OCI-LY3 (cell line): ENCODE measurements around the gene DMRT1.

Experiments
- H2AFZ ChIP-seq: fragments of 200-600, 300-600 bp; shearing (Covaris generic); 2 replicates; pipeline ENCODE4 v1.6.0; 2014; ENCODE audit warnings: antibody characterized with exemption, low read depth, low read length
- H3K27ac ChIP-seq: fragments of 200-600, 300-600 bp; sonication (generic); 2 replicates; pipeline ENCODE4 v1.5.1; 2014; ENCODE audit warnings: mild to moderate bottlenecking, low read length, moderate library complexity, mixed read lengths
- H3K27me3 ChIP-seq: fragments of 200-600, 300-600 bp; sonication (generic); 2 replicates; pipeline ENCODE4 v1.6.1; 2014; ENCODE audit warnings: low read depth, low read length, mixed read lengths
- H3K36me3 ChIP-seq: fragments of 200-600, 300-600 bp; sonication (generic); replicated peaks from 2 replicates; pipeline ENCODE3; 2014; ENCODE audit warnings: low read depth, low read length, mixed read lengths
- H3K4me1 ChIP-seq: fragments of 300-600, 200-600 bp; sonication (generic); 2 replicates; pipeline ENCODE4 v1.6.1; 2014; ENCODE audit warnings: low read length, mixed read lengths
- H3K4me2 ChIP-seq: fragments of 200-600, 300-600 bp; sonication (generic); 2 replicates; pipeline ENCODE4 v1.6.1; 2014; ENCODE audit warnings: low read length, mixed read lengths
- H3K4me3 ChIP-seq: fragments of 300-600, 200-600 bp; sonication (generic); 2 replicates; pipeline ENCODE4 v1.5.1; 2014; ENCODE audit warnings: antibody characterized with exemption, mild to moderate bottlenecking, low read length, moderate library complexity
- H3K79me2 ChIP-seq: fragments of 300-600, 200-600 bp; shearing (Covaris generic); 2 replicates; pipeline ENCODE4 v1.6.1; 2014; ENCODE audit warnings: mild to moderate bottlenecking, low read length, mixed read lengths
- H3K9ac ChIP-seq: fragments of 300-600, 200-600 bp; shearing (Covaris generic); 2 replicates; pipeline ENCODE4 v1.6.0; 2014; ENCODE audit warnings: mild to moderate bottlenecking, low read length, moderate library complexity
- H3K9me3 ChIP-seq: fragments of 200-600, 300-600 bp; shearing (Covaris generic); 2 replicates; pipeline ENCODE4 v1.6.1; 2014; ENCODE audit warnings: low read length, mixed read lengths; ENCODE audit not compliant: insufficient read depth
- H4K20me1 ChIP-seq: fragments of 200-600, 300-600 bp; sonication (generic); 2 replicates; pipeline ENCODE4 v1.6.1; 2016; ENCODE audit warnings: low read length, mixed read lengths; ENCODE audit not compliant: insufficient read depth
- CTCF ChIP-seq: fragments of 200-600, 300-600 bp; sonication (generic); IDR thresholded peaks from 2 replicates; pipeline ENCODE4 v1.5.1; 2014; ENCODE audit warnings: antibody characterized with exemption, low read length, low read depth
- EZH2phosphoT487 ChIP-seq: fragments of 200-600 bp; shearing (Covaris generic); IDR thresholded peaks from 2 replicates; pipeline ENCODE4 v1.6.1; 2018; ENCODE audit warnings: antibody characterized with exemption, mixed run types, low read depth

Gene DMRT1

GRCh38 chr9:922171-922570, 80.7 kb downstream of the DMRT1 start:
- H3K9ac ChIP-seq, result no peak overlapping the region
- H3K36me3 ChIP-seq, result no peaks in the 10 kb centered on the region
- H3K4me2 ChIP-seq, result no peak overlapping the region
- TF ChIP-seq EZH2phosphoT487, result no peak
- TF ChIP-seq CTCF, result no peak
- H2AFZ ChIP-seq, result no peak overlapping the region
- no peak overlapping the region for H3K4me3 ChIP-seq
- H3K27ac ChIP-seq, result no peak overlapping the region
- peaks cover 5% of the 10 kb centered on the region; the same call in 1 of the 2 replicates for H3K27me3 ChIP-seq
- H4K20me1 ChIP-seq, result no peaks in the 10 kb centered on the region
- no peaks in the 10 kb centered on the region for H3K4me1 ChIP-seq
- no peaks in the 10 kb centered on the region for H3K79me2 ChIP-seq
- no peaks in the 10 kb centered on the region for H3K9me3 ChIP-seq

GRCh38 chr9:922731-923130, 81.2 kb downstream of the DMRT1 start:
- H3K9me3 ChIP-seq, result no peaks in the 10 kb centered on the region
- no peaks in the 10 kb centered on the region for H3K4me1 ChIP-seq
- H3K27me3 ChIP-seq, result peaks cover 5% of the 10 kb centered on the region; the same call in 1 of the 2 replicates
- no peak for TF ChIP-seq CTCF
- no peak for TF ChIP-seq EZH2phosphoT487
- H2AFZ ChIP-seq, result no peak overlapping the region
- H3K79me2 ChIP-seq, result no peaks in the 10 kb centered on the region
- no peaks in the 10 kb centered on the region for H3K36me3 ChIP-seq
- no peak overlapping the region for H3K9ac ChIP-seq
- no peak overlapping the region for H3K27ac ChIP-seq
- no peak overlapping the region for H3K4me2 ChIP-seq
- no peaks in the 10 kb centered on the region for H4K20me1 ChIP-seq
- H3K4me3 ChIP-seq, result no peak overlapping the region

- no peak overlapping the region for H3K9ac ChIP-seq
- no peaks in the 10 kb centered on the region for H4K20me1 ChIP-seq
- no peaks in the 10 kb centered on the region for H3K9me3 ChIP-seq
- no peak for TF ChIP-seq CTCF
- TF ChIP-seq EZH2phosphoT487, result no peak
- no peak overlapping the region for H3K4me3 ChIP-seq
- no peaks in the 10 kb centered on the region for H3K36me3 ChIP-seq
- H3K27ac ChIP-seq, result no peak overlapping the region
- no peaks in the 10 kb centered on the region for H3K4me1 ChIP-seq
- H3K4me2 ChIP-seq, result no peak overlapping the region
- H3K27me3 ChIP-seq, result no peaks in the 10 kb centered on the region
- no peak overlapping the region for H2AFZ ChIP-seq
- H3K79me2 ChIP-seq, result no peaks in the 10 kb centered on the region
Observed at GRCh38 chr9:926976-927375, 85.5 kb downstream of the DMRT1 start.

GRCh38 chr9:928363-929042, 87.0 kb downstream of the DMRT1 start:
- no peak overlapping the region for H3K27ac ChIP-seq
- TF ChIP-seq CTCF (peak; percentile 42), EZH2phosphoT487 (no peak)
- H3K4me2 ChIP-seq, result no peak overlapping the region
- no peak overlapping the region for H3K9ac ChIP-seq
- H4K20me1 ChIP-seq, result no peaks in the 10 kb centered on the region
- H2AFZ ChIP-seq, result no peak overlapping the region
- H3K4me3 ChIP-seq, result no peak overlapping the region
- H3K9me3 ChIP-seq, result no peaks in the 10 kb centered on the region
- no peaks in the 10 kb centered on the region for H3K79me2 ChIP-seq
- 0 out of 2 replicates have a peak, but pooled peaks cover 1% of the 10 kb centered on the region for H3K27me3 ChIP-seq
- H3K4me1 ChIP-seq, result no peaks in the 10 kb centered on the region
- no peaks in the 10 kb centered on the region for H3K36me3 ChIP-seq
